ENCODE measurements around the gene SDC4. TPM values are rescaled to one million over a fixed set of nuclear protein-coding genes. Genes with fewer than 3 reads are reported as not detected.

Gene SDC4
- total RNA-seq, 1 donor from 2014 or later, result 7.4 TPM

GRCh38 chr20:45391559-45391958, 43.3 kb upstream of the SDC4 start:
- Mint-ChIP-seq H3K27ac (ENCODE audit: unreplicated experiment) (no peak overlapping the region), H3K27me3 (ENCODE audit: unreplicated experiment) (no peaks in the 10 kb centered on the region), H3K36me3 (ENCODE audit: low read depth, unreplicated experiment) (no peaks in the 10 kb centered on the region), H3K4me1 (ENCODE audit: unreplicated experiment) (no peaks in the 10 kb centered on the region), H3K9me3 (ENCODE audit: unreplicated experiment) (no peaks in the 10 kb centered on the region), H3K4me3 (ENCODE audit: unreplicated experiment) (no peak overlapping the region)
- TF ChIP-seq CTCF (IDR thresholded peaks at IDR 0.05; ENCODE audit: unreplicated experiment), result no peak
- DNase-seq (ENCODE audit: low spot score), result no peak

GRCh38 chr20:45390931-45391330, 42.7 kb upstream of the SDC4 start:
- no peaks in the 10 kb centered on the region for H3K4me1 Mint-ChIP-seq (ENCODE audit: unreplicated experiment)
- H3K27me3 Mint-ChIP-seq (ENCODE audit: unreplicated experiment), result no peaks in the 10 kb centered on the region
- DNase-seq (ENCODE audit: low spot score), result no peak
- TF ChIP-seq CTCF (IDR thresholded peaks at IDR 0.05; ENCODE audit: unreplicated experiment), result no peak
- no peak overlapping the region for H3K4me3 Mint-ChIP-seq (ENCODE audit: unreplicated experiment)
- no peaks in the 10 kb centered on the region for H3K9me3 Mint-ChIP-seq (ENCODE audit: unreplicated experiment)
- H3K36me3 Mint-ChIP-seq (ENCODE audit: low read depth, unreplicated experiment), result no peaks in the 10 kb centered on the region
- H3K27ac Mint-ChIP-seq (ENCODE audit: unreplicated experiment), result no peak overlapping the region

GRCh38 chr20:45387274-45387673, 39.0 kb upstream of the SDC4 start:
- no peak for DNase-seq (ENCODE audit: low spot score)
- Mint-ChIP-seq H3K4me1 (ENCODE audit: unreplicated experiment) (no peaks in the 10 kb centered on the region), H3K4me3 (ENCODE audit: unreplicated experiment) (no peak overlapping the region), H3K27ac (ENCODE audit: unreplicated experiment) (no peak overlapping the region), H3K27me3 (ENCODE audit: unreplicated experiment) (no peaks in the 10 kb centered on the region), H3K36me3 (ENCODE audit: low read depth, unreplicated experiment) (no peaks in the 10 kb centered on the region), H3K9me3 (ENCODE audit: unreplicated experiment) (no peaks in the 10 kb centered on the region)
- TF ChIP-seq CTCF (IDR thresholded peaks at IDR 0.05; ENCODE audit: unreplicated experiment), result no peak

GRCh38 chr20:45378191-45378590, 30.0 kb upstream of the SDC4 start, which contains the start of gene TP53TG5:
TP53TG5 (minus strand) TSS chr20:45378325; CDS start chr20:45378236, 89 bp downstream.
- Mint-ChIP-seq H3K27me3 (ENCODE audit: unreplicated experiment) (peaks cover 1% of the 10 kb centered on the region), H3K4me3 (ENCODE audit: unreplicated experiment) (no peak within 1 kb of the TSS), H3K4me1 (ENCODE audit: unreplicated experiment) (no peaks in the 10 kb centered on the region), H3K27ac (ENCODE audit: unreplicated experiment) (no peak within 1 kb of the TSS), H3K36me3 (ENCODE audit: low read depth, unreplicated experiment) (no peaks in the 10 kb centered on the region), H3K9me3 (ENCODE audit: unreplicated experiment) (no peaks in the 10 kb centered on the region)
- no peak for DNase-seq (ENCODE audit: low spot score)
- no peak for TF ChIP-seq CTCF (IDR thresholded peaks at IDR 0.05; ENCODE audit: unreplicated experiment)

- TF ChIP-seq CTCF (IDR thresholded peaks at IDR 0.05; ENCODE audit: unreplicated experiment), result no peak
- H3K36me3 Mint-ChIP-seq (ENCODE audit: low read depth, unreplicated experiment), result no peaks in the 10 kb centered on the region
- peaks cover 3% of the 10 kb centered on the region for H3K27me3 Mint-ChIP-seq (ENCODE audit: unreplicated experiment)
- no peaks in the 10 kb centered on the region for H3K9me3 Mint-ChIP-seq (ENCODE audit: unreplicated experiment)
- H3K4me1 Mint-ChIP-seq (ENCODE audit: unreplicated experiment), result peaks cover 3% of the 10 kb centered on the region
- no peak for DNase-seq (ENCODE audit: low spot score)
- no peak overlapping the region for H3K27ac Mint-ChIP-seq (ENCODE audit: unreplicated experiment)
- H3K4me3 Mint-ChIP-seq (ENCODE audit: unreplicated experiment), result no peak overlapping the region
These were observed 29.0 kb upstream of the SDC4 start for GRCh38 chr20:45377269-45377668.

All from endothelial cell (in vitro differentiated cells).